ENCODE measurements around the gene GATM.

GATM gene

DNA sequence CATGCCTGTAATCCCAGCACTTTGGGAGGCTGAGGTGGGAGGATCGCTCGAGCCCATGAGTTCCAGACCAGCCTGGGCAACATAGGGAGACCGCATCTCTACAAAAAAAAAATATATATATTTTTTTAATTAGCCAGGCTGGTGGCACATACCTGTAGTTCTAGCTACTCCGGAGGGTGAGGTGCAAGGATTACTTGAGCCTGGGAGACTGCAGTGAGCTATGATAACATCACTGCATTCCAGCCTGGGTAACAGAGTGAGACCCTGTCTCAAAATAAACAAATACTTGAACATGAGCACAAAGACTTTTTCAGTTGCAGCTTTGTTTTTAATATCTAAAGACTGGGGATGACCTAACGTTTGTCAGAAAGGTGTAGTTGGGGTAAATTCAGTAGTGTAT, 31.3 kb upstream of the GATM start:
- no peak overlapping the region for H3K27ac ChIP-seq

DNA sequence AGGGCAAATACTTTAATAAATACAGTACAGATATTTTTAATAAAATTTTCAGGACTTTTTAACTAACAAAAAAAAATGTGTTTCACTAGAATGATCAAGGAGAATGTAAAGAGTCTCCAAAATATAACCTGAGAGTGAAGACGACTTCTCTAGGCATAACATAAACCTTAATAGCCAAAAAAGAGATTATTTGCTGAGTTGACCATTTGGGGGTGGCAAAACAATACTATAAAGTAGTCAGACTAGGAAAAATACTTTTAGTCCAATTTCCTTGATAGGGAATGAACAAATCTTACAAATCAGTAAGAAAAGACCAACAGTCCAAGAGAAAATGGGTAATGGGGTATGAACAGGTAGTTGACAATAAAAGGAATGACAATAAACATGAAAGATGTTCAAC, 29.4 kb upstream of the GATM start:
- no peak overlapping the region for H3K27ac ChIP-seq
- no peak for TF ChIP-seq ZFX (IDR thresholded peaks at IDR 0.05)
- no peak for TF ChIP-seq CTCF (conservative IDR thresholded peaks at IDR 0.05)

More for the DNA sequence above, 31.3 kb upstream of the GATM start:
- TF ChIP-seq CTCF (conservative IDR thresholded peaks at IDR 0.05) (no peak), ZFX (IDR thresholded peaks at IDR 0.05) (no peak)

GRCh38 chr15:45402955-45403877, 24.9 kb upstream of the GATM start:
- H3K27ac ChIP-seq, result peak overlapping the region; percentile 92
- TF ChIP-seq CTCF (conservative IDR thresholded peaks at IDR 0.05) (no peak), ZFX (IDR thresholded peaks at IDR 0.05) (peak; percentile 64)

DNA sequence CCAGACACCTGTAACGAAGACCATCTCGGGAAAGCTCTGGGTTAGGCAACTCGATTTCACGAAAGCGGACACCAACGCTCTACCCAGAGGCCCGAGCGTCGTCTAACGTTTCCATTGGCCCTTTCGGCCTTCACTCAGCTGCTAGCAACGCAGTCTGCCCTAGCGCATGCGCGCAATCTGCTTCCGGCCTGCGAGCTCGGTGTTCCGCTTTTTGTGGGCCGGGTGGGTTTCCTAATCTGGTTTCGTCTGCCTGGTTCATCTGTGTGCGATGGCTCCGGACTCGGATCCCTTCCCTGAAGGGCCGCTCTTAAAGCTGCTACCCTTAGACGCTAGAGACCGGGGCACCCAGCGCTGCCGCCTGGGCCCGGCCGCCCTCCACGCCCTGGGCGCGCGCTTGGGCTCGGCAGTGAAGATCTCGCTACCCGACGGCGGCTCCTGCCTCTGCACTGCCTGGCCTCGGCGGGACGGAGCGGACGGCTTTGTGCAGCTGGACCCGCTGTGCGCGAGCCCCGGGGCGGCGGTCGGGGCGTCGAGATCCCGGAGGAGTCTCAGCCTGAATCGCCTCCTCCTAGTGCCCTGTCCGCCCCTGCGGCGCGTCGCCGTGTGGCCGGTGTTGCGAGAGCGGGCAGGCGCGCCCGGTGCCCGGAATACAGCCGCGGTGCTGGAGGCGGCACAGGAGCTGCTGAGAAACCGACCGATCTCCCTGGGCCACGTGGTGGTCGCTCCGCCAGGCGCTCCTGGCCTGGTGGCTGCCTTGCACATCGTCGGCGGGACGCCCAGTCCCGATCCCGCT, 24.0 kb upstream of the GATM start:
- H3K27ac ChIP-seq, result peak overlapping the region; percentile 92
- TF ChIP-seq CTCF (conservative IDR thresholded peaks at IDR 0.05) (no peak; the same call in 1 of the 2 replicates), ZFX (IDR thresholded peaks at IDR 0.05) (peak; percentile 28; the same call in 1 of the 2 replicates)

DNA sequence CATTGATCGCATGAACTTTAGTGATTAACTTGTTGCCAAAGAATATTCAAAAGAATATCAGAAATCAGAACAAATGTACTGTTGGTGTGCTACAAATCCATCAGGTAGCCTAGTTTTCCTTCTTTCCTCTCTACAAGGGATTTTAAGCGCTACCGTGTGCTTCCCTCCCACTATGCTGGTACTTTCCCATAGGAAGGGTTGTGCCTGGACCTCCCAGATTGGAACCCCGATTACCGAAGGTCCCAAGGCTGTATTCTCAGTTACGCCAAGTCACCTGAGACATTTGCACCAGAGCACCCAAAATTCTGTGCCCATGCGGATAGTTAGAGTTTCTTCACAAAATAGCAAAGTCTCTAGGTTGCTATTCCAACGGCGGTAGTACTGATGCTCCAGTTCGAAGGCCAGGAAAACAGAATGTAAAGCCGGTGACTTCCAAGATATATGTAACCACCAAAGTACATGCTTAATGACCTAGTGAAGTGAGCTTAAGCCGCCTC, 23.4 kb upstream of the GATM start:
- peak overlapping the region; percentile 92 for H3K27ac ChIP-seq

DNA sequence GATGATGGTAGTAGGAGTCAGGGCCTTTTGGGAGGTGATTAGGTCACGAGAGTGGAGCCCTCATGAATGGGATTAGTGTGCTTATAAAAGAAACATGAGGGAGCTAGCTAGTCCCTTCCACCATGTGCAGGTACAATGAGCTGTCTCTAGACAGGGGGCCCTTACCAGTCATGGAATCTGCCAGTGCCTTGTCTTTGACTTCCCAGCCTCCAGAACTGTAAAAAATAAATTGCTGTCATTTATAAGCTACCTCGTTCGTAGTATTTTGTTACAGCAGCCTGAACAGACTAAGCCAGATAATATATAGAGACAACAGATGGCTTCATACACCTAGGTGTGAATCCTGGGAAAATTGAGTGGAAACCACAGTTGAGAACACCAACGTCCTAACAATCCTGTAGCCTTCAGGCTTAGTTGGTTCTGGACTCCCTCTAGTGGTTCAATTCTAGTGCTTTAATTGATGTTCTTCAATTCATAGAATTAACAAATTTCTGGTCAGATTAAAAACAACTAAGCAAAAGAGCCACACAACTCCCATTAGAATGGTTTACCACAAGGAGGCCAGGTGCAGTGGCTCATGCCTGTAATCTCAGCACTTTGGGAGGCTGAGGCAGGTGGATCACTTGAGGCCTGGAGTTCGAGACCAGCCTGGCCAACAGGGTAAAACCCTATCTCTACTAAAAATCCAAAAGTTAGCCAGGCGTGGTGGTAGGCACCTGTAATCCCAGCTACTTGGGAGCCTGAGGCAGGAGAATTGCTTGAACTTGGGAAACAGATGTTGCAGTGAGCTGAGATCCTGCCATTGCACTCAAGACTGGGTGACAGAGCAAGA, 21.3 kb upstream of the GATM start:
- TF ChIP-seq CTCF (conservative IDR thresholded peaks at IDR 0.05) (peak; percentile 87), ZFX (IDR thresholded peaks at IDR 0.05) (no peak)
- H3K27ac ChIP-seq, result no peak overlapping the region

More for the DNA sequence above, 23.4 kb upstream of the GATM start:
- TF ChIP-seq ZFX (IDR thresholded peaks at IDR 0.05), result no peak
- no peak for TF ChIP-seq CTCF (conservative IDR thresholded peaks at IDR 0.05)

Data from C4-2B (cell line).